ENCODE measurements around the gene DCC. TPM values are rescaled to one million over a fixed set of nuclear protein-coding genes. Genes with fewer than 3 reads are reported as not detected.

The DCC gene
- total and polyA plus RNA-seq, 2 experiments from 2014 or later, result 0.27 to 0.38 TPM

DNA sequence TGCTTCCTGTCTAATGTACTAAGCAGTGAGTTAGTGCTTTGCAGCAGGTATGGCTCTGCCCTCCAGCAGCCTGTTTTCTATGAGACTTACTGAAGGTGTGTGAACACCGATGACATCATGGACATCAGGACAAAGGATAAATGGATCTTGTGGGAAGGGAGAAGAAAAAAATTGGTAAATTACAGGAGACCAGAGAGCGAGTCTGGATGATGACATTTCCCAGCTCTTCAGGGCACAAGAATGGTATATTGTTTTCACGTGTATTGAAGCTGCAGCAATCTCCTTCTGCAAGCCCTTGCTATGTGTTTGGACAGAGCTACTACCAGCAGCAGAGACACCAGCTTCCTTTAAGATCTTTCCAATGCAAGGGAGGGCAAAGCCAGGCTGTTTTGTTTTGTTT is 47.2 kb downstream of the DCC start:
- H3K4me3 ChIP-seq, result no peak overlapping the region

DNA sequence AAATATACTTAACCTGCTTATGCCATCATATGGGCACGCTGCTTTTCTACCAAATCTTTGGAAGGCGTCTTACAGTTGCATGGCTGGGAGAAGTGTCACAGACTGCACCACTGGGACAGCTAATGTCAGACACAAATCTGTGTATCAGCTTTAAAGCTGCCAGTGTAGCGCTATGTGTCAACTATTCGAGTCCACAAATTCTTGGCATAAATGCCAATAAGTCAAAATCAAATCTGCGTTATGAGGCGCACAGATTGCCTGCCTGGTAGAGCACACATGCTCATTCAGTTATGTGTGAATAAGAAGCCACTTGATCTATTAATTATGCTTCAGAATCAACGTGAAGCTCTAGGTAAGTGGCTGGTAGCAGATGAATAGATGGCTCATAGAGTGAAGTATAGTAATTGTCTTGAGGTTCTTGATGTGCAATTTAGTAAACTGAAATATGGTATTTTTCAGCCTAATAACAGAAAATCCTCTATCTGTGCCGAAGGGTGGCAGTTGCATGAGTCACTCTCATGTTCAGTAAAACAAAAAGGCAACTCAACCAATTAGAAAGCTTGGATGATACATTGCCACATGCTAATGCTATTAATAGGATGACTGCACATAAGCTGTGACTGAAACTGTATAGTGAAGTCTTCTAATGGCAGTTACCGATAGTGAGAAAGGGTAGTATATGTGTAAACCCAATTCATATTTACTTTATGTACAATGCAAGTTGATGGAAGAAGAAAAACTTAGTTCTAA is 52.0 kb downstream of the DCC start:
- Histone ChIP-seq H3K27me3 (no peaks in the 10 kb centered on the region), H3K9me3 (ENCODE audit: low read depth) (no peaks in the 10 kb centered on the region), H3K4me1 (ENCODE audit: low read depth) (no peaks in the 10 kb centered on the region), H3K4me3 (no peak overlapping the region), H3K36me3 (no peaks in the 10 kb centered on the region), H3K27ac (no peak overlapping the region)
- DNase-seq (ENCODE audit: low read depth in 1 of 2, low spot score in 1 of 2), result no peak
- TF ChIP-seq, protein P1, sequence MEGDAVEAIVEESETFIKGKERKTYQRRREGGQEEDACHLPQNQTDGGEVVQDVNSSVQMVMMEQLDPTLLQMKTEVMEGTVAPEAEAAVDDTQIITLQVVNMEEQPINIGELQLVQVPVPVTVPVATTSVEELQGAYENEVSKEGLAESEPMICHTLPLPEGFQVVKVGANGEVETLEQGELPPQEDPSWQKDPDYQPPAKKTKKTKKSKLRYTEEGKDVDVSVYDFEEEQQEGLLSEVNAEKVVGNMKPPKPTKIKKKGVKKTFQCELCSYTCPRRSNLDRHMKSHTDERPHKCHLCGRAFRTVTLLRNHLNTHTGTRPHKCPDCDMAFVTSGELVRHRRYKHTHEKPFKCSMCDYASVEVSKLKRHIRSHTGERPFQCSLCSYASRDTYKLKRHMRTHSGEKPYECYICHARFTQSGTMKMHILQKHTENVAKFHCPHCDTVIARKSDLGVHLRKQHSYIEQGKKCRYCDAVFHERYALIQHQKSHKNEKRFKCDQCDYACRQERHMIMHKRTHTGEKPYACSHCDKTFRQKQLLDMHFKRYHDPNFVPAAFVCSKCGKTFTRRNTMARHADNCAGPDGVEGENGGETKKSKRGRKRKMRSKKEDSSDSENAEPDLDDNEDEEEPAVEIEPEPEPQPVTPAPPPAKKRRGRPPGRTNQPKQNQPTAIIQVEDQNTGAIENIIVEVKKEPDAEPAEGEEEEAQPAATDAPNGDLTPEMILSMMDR (IDR thresholded peaks at IDR 0.05; ENCODE audit: low read depth, low read length), result no peak

More for the DNA sequence above, 47.2 kb downstream of the DCC start:
- no peak for DNase-seq (ENCODE audit: low read depth in 1 of 2, low spot score in 1 of 2)
- TF ChIP-seq, protein P1 (IDR thresholded peaks at IDR 0.05; ENCODE audit: low read depth, low read length), result no peak
- Histone ChIP-seq H3K36me3 (no peaks in the 10 kb centered on the region), H3K4me1 (ENCODE audit: low read depth) (no peaks in the 10 kb centered on the region), H3K9me3 (ENCODE audit: low read depth) (no peaks in the 10 kb centered on the region), H3K27ac (no peak overlapping the region), H3K27me3 (no peaks in the 10 kb centered on the region)

DNA sequence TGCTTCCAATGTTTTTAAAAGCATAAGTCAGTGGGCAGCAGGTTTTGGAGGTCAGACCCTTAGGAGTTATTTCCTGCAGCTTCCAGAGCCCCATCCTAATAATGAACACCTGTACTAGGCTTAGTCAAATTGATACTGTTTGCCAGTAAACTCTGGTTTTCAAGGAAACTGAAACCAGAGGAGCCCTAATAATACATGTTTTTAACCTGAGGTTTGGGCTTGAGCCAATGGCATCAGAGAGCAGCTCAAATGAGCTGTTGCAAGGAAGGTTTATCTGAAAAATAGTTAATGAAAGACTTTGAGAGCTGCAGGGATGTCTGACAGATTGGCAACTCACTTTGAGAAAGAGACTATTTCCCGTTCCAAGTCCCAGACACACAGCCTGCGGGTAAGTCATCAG is 54.6 kb downstream of the DCC start:
- H3K4me1 ChIP-seq (ENCODE audit: low read depth), result no peaks in the 10 kb centered on the region
- no peak overlapping the region for H3K4me3 ChIP-seq
- H3K27me3 ChIP-seq, result no peaks in the 10 kb centered on the region
- DNase-seq (ENCODE audit: low read depth in 1 of 2, low spot score in 1 of 2), result no peak
- TF ChIP-seq, protein P1 (IDR thresholded peaks at IDR 0.05; ENCODE audit: low read depth, low read length), result no peak
- H3K27ac ChIP-seq, result no peak overlapping the region
- H3K36me3 ChIP-seq, result no peaks in the 10 kb centered on the region
- no peaks in the 10 kb centered on the region for H3K9me3 ChIP-seq (ENCODE audit: low read depth)

DNA sequence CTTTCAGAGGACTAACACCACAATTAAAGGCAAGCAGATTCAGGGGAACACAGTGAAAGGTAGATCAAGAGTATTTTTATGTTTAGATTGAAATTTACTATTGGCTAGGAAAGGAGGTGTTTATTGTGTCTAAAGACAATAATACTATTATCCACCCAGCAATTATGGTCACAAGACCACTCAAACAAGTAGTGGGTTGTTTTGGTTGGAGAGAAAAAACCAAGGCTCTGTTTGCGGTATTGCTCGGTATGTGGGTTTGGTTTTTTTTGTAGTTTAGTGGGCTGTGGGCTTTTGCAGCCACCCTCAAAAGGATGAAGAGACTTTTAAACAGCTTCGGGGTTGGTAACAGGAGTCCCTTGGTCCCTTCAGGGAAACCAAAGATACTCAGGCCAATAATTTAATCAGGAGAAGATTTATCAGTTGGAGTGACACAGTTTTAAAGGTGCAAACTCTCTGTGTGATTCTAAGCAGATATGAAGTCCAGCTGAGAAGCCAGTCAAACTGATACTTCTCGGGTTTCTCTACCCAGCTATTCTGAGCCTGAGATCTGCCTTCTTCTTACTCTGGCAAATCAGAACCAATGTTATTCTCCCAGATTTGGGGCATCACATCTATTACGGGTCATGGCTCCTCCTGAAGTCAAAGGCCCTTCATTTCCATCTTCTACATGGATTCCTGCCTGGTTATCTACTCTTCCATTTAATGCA is 55.3 kb downstream of the DCC start:
- H3K36me3 ChIP-seq, result no peaks in the 10 kb centered on the region
- H3K27me3 ChIP-seq, result no peaks in the 10 kb centered on the region
- no peak overlapping the region for H3K27ac ChIP-seq
- H3K4me1 ChIP-seq (ENCODE audit: low read depth), result no peaks in the 10 kb centered on the region
- no peak overlapping the region for H3K4me3 ChIP-seq
- DNase-seq (ENCODE audit: low read depth in 1 of 2, low spot score in 1 of 2), result no peak
- H3K9me3 ChIP-seq (ENCODE audit: low read depth), result no peaks in the 10 kb centered on the region
- TF ChIP-seq, protein P1 (IDR thresholded peaks at IDR 0.05; ENCODE audit: low read depth, low read length), result no peak

DNA sequence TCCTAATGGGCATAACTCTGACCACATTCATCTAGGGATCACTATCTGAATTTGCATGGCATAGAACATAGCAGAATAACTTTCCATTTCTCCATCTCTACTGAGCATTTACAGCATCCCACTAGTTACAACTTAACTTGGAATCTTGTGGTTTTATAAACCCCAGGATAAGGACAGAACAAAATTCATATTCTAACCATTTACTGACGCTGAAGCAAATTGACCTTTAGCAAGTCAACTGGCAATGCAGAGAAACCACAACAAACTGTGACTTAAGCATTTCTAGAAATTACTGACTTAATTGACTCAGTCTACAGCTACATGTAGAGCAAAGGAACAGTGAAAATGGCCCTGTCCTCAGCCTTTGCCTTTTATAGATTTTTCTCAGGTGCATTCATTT is 61.2 kb downstream of the DCC start:
- H3K4me1 ChIP-seq (ENCODE audit: low read depth), result no peaks in the 10 kb centered on the region
- no peaks in the 10 kb centered on the region for H3K27me3 ChIP-seq
- H3K27ac ChIP-seq, result no peak overlapping the region
- H3K9me3 ChIP-seq (ENCODE audit: low read depth), result no peaks in the 10 kb centered on the region
- DNase-seq (ENCODE audit: low read depth in 1 of 2, low spot score in 1 of 2), result no peak
- TF ChIP-seq, protein P1 (IDR thresholded peaks at IDR 0.05; ENCODE audit: low read depth, low read length), result no peak
- H3K36me3 ChIP-seq, result no peaks in the 10 kb centered on the region
- H3K4me3 ChIP-seq, result no peak overlapping the region
